ENCODE data around the gene ZNF697.
"Not testable (repeated sequence)": the region's sequence is repeated elsewhere in the genome, so short reads cannot be mapped to it uniquely, and the experiment has no call there.

ZNF697 gene

DNA sequence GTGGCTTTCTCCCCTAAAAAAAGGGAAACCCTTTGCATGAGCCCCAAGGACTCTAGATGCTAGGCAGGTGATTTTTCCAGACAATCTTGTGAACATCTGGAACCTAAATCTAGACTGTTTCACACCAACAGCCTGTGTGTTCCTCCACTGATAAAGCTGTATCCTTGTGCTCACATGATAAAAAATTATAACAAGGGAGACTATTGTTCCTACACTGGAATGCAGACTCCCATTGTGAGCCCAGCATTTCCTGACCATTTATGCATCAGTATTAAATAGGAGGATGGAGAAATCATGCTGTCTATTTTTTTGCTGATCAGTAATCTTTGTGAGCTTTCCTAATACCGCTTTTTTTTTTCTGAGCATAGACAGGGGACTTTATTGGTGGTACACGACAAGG lies 52.5 kb downstream of the ZNF697 start:
- no peak for FAIRE-seq

DNA sequence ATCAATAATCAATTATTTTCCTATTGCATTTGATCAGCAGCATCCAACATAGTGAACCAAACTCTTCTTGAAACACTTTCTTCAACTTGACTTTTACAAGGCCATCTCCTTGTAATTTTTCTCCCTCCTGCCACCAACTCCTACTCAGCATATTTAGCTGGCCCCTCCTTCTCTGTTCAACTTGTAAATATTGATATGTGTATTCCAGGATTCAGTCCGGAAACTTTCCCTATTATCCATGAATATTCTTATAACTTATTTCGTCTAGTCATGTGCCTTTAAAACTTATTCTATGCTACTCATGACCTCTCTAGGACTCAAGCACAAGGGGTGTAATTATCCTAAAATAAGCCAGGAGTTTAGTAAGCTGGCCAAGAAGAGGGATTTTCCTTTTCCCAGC lies 52.9 kb downstream of the ZNF697 start:
- FAIRE-seq: no peak

DNA sequence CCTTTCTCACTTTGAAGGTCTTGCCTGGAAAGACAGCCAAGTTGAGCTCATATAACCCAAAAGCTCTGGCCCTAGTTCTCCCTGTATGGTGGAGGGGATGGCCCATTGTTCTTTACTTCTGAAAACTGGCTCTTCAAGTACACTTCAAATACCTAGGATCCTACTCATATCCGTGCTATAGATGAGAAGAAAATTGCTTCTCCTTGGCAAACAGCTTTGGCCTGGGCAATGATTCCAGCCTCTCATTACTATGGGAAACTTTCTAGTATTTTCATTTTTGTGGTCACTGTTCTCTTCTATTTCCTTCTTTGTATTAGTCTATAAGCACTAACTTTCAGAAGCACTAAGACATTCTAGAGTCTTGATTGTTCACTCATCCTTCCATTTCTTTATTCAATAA lies 53.7 kb downstream of the ZNF697 start:
- no peak for FAIRE-seq

DNA sequence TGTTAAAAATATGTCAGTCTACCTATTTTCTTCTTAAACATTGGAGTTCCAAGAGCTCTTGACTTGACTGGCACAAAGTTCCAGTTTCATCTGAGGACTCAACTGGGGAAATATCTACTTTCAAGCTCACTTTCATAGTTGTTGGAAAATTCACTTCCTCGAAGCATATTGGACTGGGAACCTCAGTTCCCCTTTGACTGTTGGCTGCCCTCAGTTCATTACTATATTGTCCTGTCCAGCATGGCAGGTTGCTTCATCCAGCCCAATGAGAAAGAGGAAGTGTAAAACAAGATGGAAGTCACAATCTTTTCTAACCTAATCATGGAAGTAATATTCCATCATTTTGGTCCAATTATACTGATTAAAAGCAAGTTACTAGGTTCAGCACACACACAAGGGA lies 54.3 kb downstream of the ZNF697 start:
- no peak for FAIRE-seq

DNA sequence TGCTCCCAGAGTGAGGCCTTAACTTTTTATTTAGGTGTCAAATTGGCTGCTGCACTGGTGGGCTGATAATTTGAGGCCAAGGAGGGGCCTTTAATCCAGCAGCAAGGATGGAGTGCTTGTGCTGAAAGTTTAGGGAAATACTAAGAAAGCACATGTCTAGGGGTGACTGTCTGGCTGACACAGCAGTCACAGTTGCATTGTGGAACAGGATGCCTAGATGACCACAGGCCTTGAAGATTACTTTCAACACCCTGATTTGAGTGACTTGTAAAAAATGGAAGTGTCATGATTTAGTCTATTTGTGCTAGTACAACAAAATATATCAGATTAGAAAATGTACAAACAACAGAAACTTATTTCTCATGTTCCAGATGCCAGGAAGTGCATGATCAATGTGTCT lies 57.7 kb downstream of the ZNF697 start:
- FAIRE-seq: no peak

DNA sequence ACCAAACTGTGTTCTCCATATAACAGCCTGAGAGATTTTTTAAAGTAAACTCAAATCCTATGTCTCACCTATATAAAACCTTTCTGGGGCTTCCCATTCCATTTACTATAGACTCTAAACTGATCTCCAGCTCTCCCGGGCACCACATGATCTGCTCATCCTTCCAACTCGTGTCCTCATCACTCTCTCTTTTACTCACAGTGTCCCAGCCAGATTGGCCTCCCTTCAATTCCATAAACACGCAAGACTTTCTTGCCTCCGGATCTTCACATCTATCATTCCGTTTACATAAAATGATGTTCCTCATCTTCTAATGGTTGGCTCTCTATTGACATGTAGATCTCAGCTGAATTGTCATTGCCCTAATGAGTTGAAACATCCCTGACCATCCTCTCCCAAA lies 59.4 kb downstream of the ZNF697 start:
- no peak for FAIRE-seq

DNA sequence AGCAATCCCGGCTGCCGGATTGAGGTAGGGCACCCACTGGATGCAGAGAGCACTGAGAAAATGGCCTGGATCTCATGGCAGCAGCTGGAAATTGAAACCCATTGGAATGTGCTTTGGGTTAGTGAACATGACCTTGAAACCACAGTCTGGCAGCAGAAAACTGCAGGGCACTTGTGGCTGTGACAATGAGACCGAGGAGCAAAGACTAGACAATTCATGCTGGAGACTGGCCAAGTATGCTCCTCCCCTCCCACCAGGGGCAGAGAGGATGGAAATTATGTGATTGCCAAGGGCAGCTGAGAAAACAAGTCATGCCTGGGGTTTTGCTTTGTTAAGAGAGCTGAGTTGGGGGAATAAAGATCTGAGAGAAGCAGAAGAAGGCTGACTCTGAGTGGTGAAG lies 60.7 kb downstream of the ZNF697 start:
- FAIRE-seq: no peak

DNA sequence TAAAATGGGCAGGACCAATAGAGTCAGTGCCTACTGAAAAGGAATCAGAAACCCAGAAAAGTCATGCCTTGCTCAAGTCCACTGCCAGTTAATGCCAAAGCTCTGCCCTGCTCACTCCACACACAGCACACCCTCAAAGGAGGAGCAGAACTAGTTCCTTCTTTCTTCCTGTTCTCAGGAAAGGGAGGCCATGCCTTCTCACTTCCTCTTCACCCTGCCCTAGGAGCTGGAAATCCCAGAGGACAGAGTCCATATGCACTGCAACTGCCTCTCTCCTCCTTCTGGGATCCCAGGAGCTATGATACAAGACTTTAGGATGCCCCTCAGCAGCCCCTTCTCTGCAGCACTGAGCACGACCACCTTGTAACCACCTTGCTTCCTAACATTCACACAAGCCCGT lies 62.3 kb downstream of the ZNF697 start:
- not testable (repeated sequence) for FAIRE-seq

DNA sequence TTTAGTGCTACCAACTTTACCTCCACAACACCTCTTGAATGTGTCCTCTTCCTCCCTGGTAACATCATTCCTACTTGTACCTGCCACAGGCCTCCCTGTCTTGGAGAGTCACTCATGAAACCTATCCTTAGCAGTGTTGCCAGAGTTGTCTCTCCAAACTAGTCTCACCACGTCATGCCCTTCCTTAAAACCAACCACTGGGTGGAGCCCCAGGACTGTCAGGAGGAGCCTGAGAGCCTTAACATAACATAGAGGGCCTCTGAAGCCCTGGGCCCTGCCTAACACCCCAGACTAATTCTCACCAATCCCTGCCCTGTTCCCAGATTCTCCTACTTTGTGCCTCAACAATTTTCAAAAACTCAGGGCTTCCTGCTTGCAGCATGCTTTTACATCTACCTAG lies 65.3 kb downstream of the ZNF697 start:
- FAIRE-seq: no peak

DNA sequence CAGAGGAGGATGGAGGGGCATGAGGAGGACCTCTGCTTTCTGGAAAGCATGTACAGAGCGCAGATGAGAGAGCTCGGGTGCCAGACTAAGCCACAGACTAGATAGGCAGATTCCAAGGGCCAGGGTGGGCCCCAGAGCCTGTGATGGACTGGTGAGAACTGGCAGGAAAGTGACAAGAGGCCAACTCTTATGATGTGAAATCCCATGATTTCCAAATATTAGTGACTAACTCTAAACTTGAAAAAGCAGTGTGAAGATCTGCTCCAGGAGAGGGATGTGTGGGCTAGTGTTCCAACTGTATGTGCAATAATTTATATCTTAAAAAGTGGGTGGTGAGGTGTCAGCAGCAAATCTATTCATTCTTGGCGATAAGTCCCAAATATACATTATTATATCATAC lies 67.0 kb downstream of the ZNF697 start:
- FAIRE-seq: not testable (repeated sequence)

DNA sequence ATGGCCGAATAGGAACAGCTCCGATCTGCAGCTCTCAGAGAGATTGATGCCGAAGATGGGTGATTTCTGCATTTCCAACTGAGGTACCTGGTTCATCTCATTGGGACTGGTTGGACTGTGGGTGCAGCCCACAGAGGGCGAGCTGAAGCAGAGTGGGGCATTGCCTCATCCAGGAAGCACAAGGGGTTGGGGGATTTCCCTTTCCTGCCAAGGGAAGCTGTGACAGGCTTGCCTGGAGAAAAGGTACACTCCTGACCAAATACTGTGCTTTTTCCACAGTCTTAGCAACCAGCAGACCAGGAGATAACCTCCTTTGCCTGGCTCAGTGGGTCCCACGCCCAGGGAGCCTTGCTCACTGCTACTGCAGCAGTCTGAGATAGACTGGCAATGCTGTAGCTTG lies 74.2 kb downstream of the ZNF697 start:
- FAIRE-seq: no peak

DNA sequence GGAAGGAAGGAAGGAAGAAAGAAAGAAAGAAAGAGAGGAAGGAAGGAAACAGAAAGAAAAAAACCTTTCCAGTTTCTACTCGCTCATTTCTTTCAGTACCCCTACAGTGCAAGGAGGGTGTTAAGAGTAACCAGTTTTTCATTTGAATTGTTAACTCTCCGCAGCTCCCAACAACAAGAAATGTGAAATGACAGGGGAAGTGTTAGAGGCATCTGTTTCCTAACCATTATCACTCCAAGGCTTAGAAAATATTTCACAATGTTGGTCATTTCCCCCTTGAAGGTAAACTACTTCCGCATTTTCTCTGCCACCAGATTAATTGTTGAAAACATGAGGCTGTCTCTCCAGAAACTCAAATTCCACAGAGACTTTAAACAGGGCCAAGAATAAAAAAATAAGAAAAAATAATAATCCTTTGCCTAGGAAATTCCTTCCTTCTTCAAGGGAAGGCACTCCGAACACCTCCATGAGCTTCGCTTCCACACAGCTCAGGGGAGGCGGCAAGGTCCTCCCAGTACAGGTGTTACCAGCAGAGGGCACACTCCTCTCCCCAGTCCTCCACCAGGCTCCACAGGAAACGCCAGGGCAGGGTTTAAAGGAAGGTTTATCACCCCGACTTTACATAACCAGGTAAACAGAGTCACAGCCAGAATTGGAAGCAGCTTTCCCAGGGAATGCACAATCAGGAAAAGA lies 78.0 kb downstream of the ZNF697 start:
- FAIRE-seq: not testable (repeated sequence)

All from islet of Langerhans (tissue), 1 donor.